HepG2 (cell line): ENCODE measurements around the gene SYS1. TPM values are rescaled to one million over a fixed set of nuclear protein-coding genes. Genes with fewer than 3 reads are reported as not detected.

Experiments used
- FOSL1 ChIP-seq: sonication (generic); formaldehyde crosslinking; IDR thresholded peaks from 2 replicates; pipeline ENCODE4 v1.9.0; 2021; ENCODE audit warnings: missing genetic modification reagents, borderline replicate concordance
- FOXK1 ChIP-seq: sonication (generic); formaldehyde crosslinking; IDR thresholded peaks from 2 replicates; pipeline ENCODE4 v1.4.0; 2020; ENCODE audit warnings: low read depth, missing genetic modification reagents, borderline replicate concordance
- FOXM1 ChIP-seq: sonication (generic); formaldehyde crosslinking; IDR thresholded peaks from 2 replicates; pipeline ENCODE4 v1.5.0; 2020; ENCODE audit warnings: missing genetic modification reagents
- HHEX ChIP-seq: IDR thresholded peaks from 2 replicates; pipeline ENCODE4 v1.6.1; 2016; ENCODE audit warnings: control low read depth
- HIC2 ChIP-seq: sonication (generic); formaldehyde crosslinking; IDR thresholded peaks from 2 replicates; pipeline ENCODE4 v1.9.0; 2022; ENCODE audit warnings: low read depth, missing genetic modification reagents
- HOMEZ ChIP-seq: IDR thresholded peaks from 2 replicates; pipeline ENCODE4 v1.6.1; 2016; ENCODE audit warnings: low read depth
- HOXA5 ChIP-seq: sonication (generic); formaldehyde crosslinking; IDR thresholded peaks from 2 replicates; pipeline ENCODE4 v1.4.0; 2020; ENCODE audit warnings: missing genetic modification reagents
- HOXA7 ChIP-seq: sonication (generic); formaldehyde crosslinking; IDR thresholded peaks from 2 replicates; pipeline ENCODE4 v1.8.1; 2022; ENCODE audit warnings: mild to moderate bottlenecking, missing genetic modification reagents, moderate library complexity
- IRF9 ChIP-seq: sonication (generic); formaldehyde crosslinking; IDR thresholded peaks from 2 replicates; pipeline ENCODE4 v1.8.0; 2022; ENCODE audit warnings: missing genetic modification reagents, mild to moderate bottlenecking, borderline replicate concordance
- KMT2A ChIP-seq: sonication (generic); formaldehyde crosslinking; IDR thresholded peaks from 2 replicates; pipeline ENCODE4 v1.4.0; 2020; ENCODE audit warnings: missing genetic modification reagents
- MAFF ChIP-seq: IDR thresholded peaks from 2 replicates; pipeline ENCODE4 v1.6.1; 2011; ENCODE audit warnings: low read depth, low read length, improper control_type of control experiment
- MTA3 ChIP-seq: sonication (generic); formaldehyde crosslinking; IDR thresholded peaks from 2 replicates; pipeline ENCODE4 v1.4.0; 2020; ENCODE audit warnings: missing genetic modification reagents
- PATZ1 ChIP-seq: sonication (generic); formaldehyde crosslinking; IDR thresholded peaks from 2 replicates; pipeline ENCODE4 v1.4.0; 2020; ENCODE audit warnings: missing genetic modification reagents
- RARA ChIP-seq: IDR thresholded peaks from 2 replicates; pipeline ENCODE4 v1.6.1; 2016; ENCODE audit warnings: missing genetic modification reagents, missing compliant biosample characterization
- REPIN1 ChIP-seq: sonication (generic); formaldehyde crosslinking; IDR thresholded peaks from 2 replicates; pipeline ENCODE4 v1.8.0; 2022; ENCODE audit warnings: missing genetic modification reagents, low read depth, mild to moderate bottlenecking, borderline replicate concordance
- RFXANK ChIP-seq: IDR thresholded peaks from 2 replicates; pipeline ENCODE4 v1.6.1; 2016
- YEATS2 ChIP-seq: sonication (generic); formaldehyde crosslinking; IDR thresholded peaks from 2 replicates; pipeline ENCODE4 v1.4.0; 2020; ENCODE audit warnings: missing genetic modification reagents, borderline replicate concordance
- ZC3H4 ChIP-seq: sonication (generic); formaldehyde crosslinking; IDR thresholded peaks from 2 replicates; pipeline ENCODE4 v1.4.0; 2020; ENCODE audit warnings: missing genetic modification reagents, borderline replicate concordance
- ZFP36L1 ChIP-seq: sonication (generic); formaldehyde crosslinking; IDR thresholded peaks from 2 replicates; pipeline ENCODE4 v1.8.0; 2022; ENCODE audit warnings: mild to moderate bottlenecking, missing genetic modification reagents, moderate library complexity
- ZNF143 ChIP-seq: sonication (generic); formaldehyde crosslinking; IDR thresholded peaks from 2 replicates; pipeline ENCODE4 v1.4.0; 2020; ENCODE audit warnings: missing genetic modification reagents
- ZNF263 ChIP-seq: sonication (generic); formaldehyde crosslinking; IDR thresholded peaks from 2 replicates; pipeline ENCODE4 v1.4.0; 2020; ENCODE audit warnings: missing genetic modification reagents
- ZNF33A ChIP-seq: sonication (generic); formaldehyde crosslinking; IDR thresholded peaks from 2 replicates; pipeline ENCODE4 v1.5.1; 2020; ENCODE audit warnings: missing genetic modification reagents, mild to moderate bottlenecking, moderate library complexity, borderline replicate concordance
- ZNF577 ChIP-seq: sonication (generic); formaldehyde crosslinking; IDR thresholded peaks from 2 replicates; pipeline ENCODE4 v1.4.0; 2020; ENCODE audit warnings: mild to moderate bottlenecking, low read depth, missing genetic modification reagents, borderline replicate concordance
- ZNF629 ChIP-seq: sonication (generic); formaldehyde crosslinking; conservative IDR thresholded peaks from 2 replicates; pipeline ENCODE4 v1.5.0; 2020; ENCODE audit warnings: missing genetic modification reagents
- ZNF724P ChIP-seq: sonication (generic); formaldehyde crosslinking; IDR thresholded peaks from 2 replicates; pipeline ENCODE4 v1.8.0; 2022; ENCODE audit warnings: missing genetic modification reagents, borderline replicate concordance
- ZNF768 ChIP-seq: sonication (generic); formaldehyde crosslinking; IDR thresholded peaks from 2 replicates; pipeline ENCODE4 v1.4.0; 2020; ENCODE audit warnings: missing genetic modification reagents
- polyA plus RNA-seq, 8 experiments: library from polyadenylated mRNA; depleted of rRNA in 3 of 8; stranded (reverse) in 7 of 8; unstranded in 1 of 8; fragments of >200 nt; fragmentation: Illumina TruSeq in 4 of 8; extraction: Trizol in 4 of 8; gene quantifications; 2 replicates each; pipeline versions ENCODE4 v1.2.1 to v1.2.3, GENCODE V29; 2011 to 2016; ENCODE audit warnings: low read depth in 4 of 8, missing spikeins in 1 of 8, mixed read lengths in 1 of 8; ENCODE audit not compliant: insufficient read depth in 1 of 8
- total RNA-seq, 5 experiments: library from RNA; depleted of rRNA; stranded (reverse); fragments of >200 nt; fragmentation: Illumina TruSeq; extraction: Trizol; gene quantifications; 2 replicates each; pipeline ENCODE4 v1.2.3, GENCODE V29; 2016; ENCODE audit warnings: low read depth in 1 of 5

The SYS1 gene
- total and polyA plus RNA-seq, 2 of the 13 experiments (the other 11 are each of a cell fraction or from before 2014, with no cell fraction given) = 38.3 to 65.6 TPM

- TF ChIP-seq HIC2 = no peak
- no peak for TF ChIP-seq YEATS2 (CRISPR knock-in tag)
- TF ChIP-seq ZNF629 (CRISPR knock-in tag) = peak; percentile 78
- no peak for TF ChIP-seq ZNF768 (CRISPR knock-in tag)
- no peak for TF ChIP-seq ZNF143
- TF ChIP-seq ZNF577 (CRISPR knock-in tag) = no peak
- no peak for TF ChIP-seq REPIN1 (CRISPR knock-in tag)
- TF ChIP-seq ZNF724P = no peak
- 0 out of 2 replicates have a peak, but pooled peaks have one; percentile 23 for TF ChIP-seq KMT2A
- TF ChIP-seq MTA3 (CRISPR knock-in tag) = no peak
- no peak for TF ChIP-seq HOXA7
- TF ChIP-seq FOSL1 (CRISPR knock-in tag) = no peak
- no peak for TF ChIP-seq IRF9 (CRISPR knock-in tag)
- no peak; the same call in 1 of the 2 replicates for TF ChIP-seq ZNF263 (CRISPR knock-in tag)
- TF ChIP-seq ZC3H4 = no peak
- no peak for TF ChIP-seq FOXK1 (CRISPR knock-in tag)
- no peak; the same call in 1 of the 2 replicates for TF ChIP-seq RFXANK
- no peak for TF ChIP-seq ZNF33A (CRISPR knock-in tag)
- TF ChIP-seq HOMEZ (CRISPR knock-in tag) = peak; percentile 14; the same call in 1 of the 2 replicates
- no peak for TF ChIP-seq MAFF
- TF ChIP-seq FOXM1 = peak; percentile 41; the same call in 1 of the 2 replicates
- TF ChIP-seq PATZ1 = no peak
- TF ChIP-seq RARA (CRISPR knock-in tag) = peak; percentile 71
- no peak for TF ChIP-seq HHEX (CRISPR knock-in tag)
- peak; percentile 55 for TF ChIP-seq HOXA5
- no peak for TF ChIP-seq ZFP36L1 (CRISPR knock-in tag)
These were observed 3.4 kb upstream of the SYS1 start (continued) for GRCh38 chr20:45359406-45360148.
